ENCODE data around the gene TMCC1.
"Not testable (repeated sequence)": the region's sequence is repeated elsewhere in the genome, so short reads cannot be mapped to it uniquely, and the experiment has no call there.

Gene TMCC1

DNA sequence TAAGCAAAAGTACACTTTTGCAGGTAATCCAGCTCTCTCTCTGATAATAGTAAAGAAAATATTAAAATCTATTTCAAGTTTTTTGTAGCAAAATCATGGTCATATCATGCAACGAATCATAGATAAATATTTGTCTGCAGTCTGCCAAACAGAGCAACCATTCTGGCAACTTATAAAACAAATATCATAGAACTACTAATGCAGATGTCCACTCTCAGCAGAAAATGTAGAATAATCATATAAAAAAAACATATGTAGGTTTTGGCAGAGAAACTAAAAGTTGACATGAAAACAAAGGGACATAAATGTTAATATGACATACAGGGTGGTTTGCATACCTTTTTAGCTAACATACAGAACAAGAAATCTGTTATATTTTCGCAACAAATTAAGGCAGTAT is 12.2 kb downstream of the TMCC1 start:
- no peaks in the 10 kb centered on the region for H3K9me3 ChIP-seq (ENCODE audit: low read length)
- no peaks in the 10 kb centered on the region for H3K4me1 ChIP-seq (ENCODE audit: insufficient read depth, low read length)
- peaks cover 30% of the 10 kb centered on the region for H3K36me3 ChIP-seq (ENCODE audit: insufficient read depth, low read length)
- H2AFZ ChIP-seq (ENCODE audit: low read depth, low read length): no peak overlapping the region
- H3K4me3 ChIP-seq (ENCODE audit: low read length): no peak overlapping the region
- no peaks in the 10 kb centered on the region for H3K27me3 ChIP-seq (ENCODE audit: insufficient read depth, low read length)

DNA sequence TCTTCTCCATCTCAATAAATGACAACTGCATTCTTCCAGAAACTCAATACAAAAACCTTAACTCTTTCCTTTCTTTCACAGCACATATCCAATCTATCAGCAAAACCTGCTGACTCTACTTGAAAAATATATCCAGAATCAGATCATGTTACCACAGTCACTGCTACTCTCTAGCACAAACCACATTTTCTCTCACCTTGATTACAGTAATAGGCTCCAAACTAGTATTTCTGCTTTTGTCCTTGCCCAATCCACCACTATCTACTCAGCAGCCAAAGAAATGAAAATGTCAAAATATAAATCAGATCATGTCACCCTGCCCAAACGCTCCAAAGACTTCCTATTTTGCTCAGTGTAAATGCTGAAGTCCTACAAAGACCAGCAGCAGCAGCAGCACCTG is 15.2 kb downstream of the TMCC1 start:
- Histone ChIP-seq H3K9me3 (ENCODE audit: low read length) (no peaks in the 10 kb centered on the region), H3K4me1 (ENCODE audit: insufficient read depth, low read length) (no peaks in the 10 kb centered on the region), H3K27me3 (ENCODE audit: insufficient read depth, low read length) (no peaks in the 10 kb centered on the region), H3K4me3 (ENCODE audit: low read length) (no peak overlapping the region), H3K36me3 (ENCODE audit: insufficient read depth, low read length) (peaks cover 48% of the 10 kb centered on the region), H2AFZ (ENCODE audit: low read depth, low read length) (no peak overlapping the region)

DNA sequence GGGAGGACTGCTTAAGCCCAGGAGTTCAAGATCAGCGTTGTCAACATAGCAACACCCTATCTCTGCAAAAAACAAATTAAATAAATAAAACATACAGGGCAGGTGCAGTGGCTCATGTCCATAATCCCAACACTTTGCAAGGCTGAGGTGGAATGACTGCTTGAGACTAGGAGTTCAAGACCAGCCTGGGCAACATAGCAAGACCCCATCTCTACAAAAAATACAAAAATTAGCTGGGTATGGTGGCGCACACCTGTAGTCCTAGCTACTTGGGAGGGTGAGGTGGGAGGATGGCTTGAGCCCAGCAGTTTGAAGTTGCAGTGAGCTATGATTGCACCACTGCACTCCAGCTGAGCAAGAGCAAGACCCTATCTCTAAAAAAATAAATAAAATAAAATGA is 19.0 kb downstream of the TMCC1 start:
- not testable (repeated sequence) for H3K27me3 ChIP-seq (ENCODE audit: insufficient read depth, low read length); H3K9me3 ChIP-seq (ENCODE audit: low read length); H3K4me1 ChIP-seq (ENCODE audit: insufficient read depth, low read length); H2AFZ ChIP-seq (ENCODE audit: low read depth, low read length); H3K4me3 ChIP-seq (ENCODE audit: low read length)
- peaks cover 55% of the 10 kb centered on the region for H3K36me3 ChIP-seq (ENCODE audit: insufficient read depth, low read length)

DNA sequence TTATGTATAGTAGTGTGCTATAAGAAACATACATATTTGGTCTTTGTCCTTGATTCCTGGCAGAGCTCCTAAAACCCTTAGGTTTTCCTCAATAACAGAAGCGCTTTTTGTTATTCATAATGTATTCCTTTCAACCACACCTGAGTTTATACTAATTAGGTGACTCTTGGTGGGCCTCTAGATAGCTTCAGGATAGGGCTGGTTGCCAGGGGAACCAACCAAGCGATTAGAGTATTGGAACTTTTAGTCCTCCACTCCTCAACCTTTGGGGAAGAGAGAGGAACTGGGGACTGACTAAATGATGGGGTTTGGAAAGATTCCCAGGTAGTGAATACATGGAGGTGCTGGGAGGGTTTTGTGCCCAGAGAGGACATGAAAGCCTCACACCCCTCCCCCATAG is 24.6 kb downstream of the TMCC1 start:
- H3K36me3 ChIP-seq (ENCODE audit: insufficient read depth, low read length): peaks cover 29% of the 10 kb centered on the region

DNA sequence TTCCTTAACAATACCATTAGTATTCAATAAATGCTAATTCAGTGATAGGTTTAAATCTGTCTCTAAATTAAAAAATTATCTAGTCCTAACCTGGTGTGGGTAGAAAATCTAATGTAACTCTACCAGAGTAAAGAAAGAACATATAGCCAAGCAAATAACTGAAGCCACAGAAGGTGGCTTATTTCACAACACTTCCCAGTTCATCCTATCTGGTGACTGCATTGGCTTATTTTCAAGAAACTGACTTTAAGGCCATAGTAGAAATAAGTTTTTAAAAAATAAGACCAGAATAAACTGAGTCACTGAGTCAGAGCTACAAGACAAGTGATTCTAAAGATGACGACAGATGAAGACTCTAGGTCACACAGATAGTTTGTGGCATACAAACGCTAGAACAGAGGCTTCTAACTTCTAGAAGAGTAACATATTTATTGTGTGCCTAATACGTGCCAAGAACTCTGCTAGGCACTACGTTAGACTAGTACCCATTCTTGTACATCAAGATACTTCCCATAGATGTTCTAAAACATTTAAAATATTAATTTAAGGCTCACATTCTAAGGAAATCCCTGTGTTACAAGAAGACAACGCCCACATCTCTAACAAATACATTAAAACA is 25.9 kb downstream of the TMCC1 start:
- Histone ChIP-seq H3K36me3 (ENCODE audit: insufficient read depth, low read length) (peaks cover 21% of the 10 kb centered on the region), H2AFZ (ENCODE audit: low read depth, low read length) (no peak overlapping the region), H3K4me1 (ENCODE audit: insufficient read depth, low read length) (no peaks in the 10 kb centered on the region), H3K4me3 (ENCODE audit: low read length) (no peak overlapping the region), H3K9me3 (ENCODE audit: low read length) (no peaks in the 10 kb centered on the region), H3K27me3 (ENCODE audit: insufficient read depth, low read length) (no peaks in the 10 kb centered on the region)

More for the DNA sequence above, 24.6 kb downstream of the TMCC1 start:
- no peak overlapping the region for H3K4me3 ChIP-seq (ENCODE audit: low read length)
- H2AFZ ChIP-seq (ENCODE audit: low read depth, low read length): no peak overlapping the region
- H3K27me3 ChIP-seq (ENCODE audit: insufficient read depth, low read length): no peaks in the 10 kb centered on the region
- no peaks in the 10 kb centered on the region for H3K9me3 ChIP-seq (ENCODE audit: low read length)
- H3K4me1 ChIP-seq (ENCODE audit: insufficient read depth, low read length): no peaks in the 10 kb centered on the region

DNA sequence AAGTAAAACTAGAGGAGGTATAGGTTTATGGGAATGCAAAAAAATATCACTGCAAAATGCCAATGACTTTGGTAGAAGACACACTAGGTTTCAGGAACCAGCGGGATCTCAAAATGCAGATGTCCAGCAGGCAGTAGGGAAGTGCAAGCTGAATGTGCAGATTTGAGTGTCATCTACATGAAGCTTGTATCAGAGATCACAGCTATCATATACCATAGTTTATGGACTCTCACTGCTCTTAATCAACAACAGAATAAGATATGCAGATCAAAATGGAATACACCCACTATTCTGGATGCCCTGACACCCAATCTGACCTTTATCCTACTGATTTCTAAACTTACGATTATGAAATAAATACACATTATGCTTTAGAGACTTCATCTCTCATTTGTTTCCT is 27.7 kb downstream of the TMCC1 start:
- Histone ChIP-seq H3K4me3 (ENCODE audit: low read length) (no peak overlapping the region), H3K27me3 (ENCODE audit: insufficient read depth, low read length) (no peaks in the 10 kb centered on the region), H3K9me3 (ENCODE audit: low read length) (no peaks in the 10 kb centered on the region), H2AFZ (ENCODE audit: low read depth, low read length) (no peak overlapping the region), H3K4me1 (ENCODE audit: insufficient read depth, low read length) (no peaks in the 10 kb centered on the region), H3K36me3 (ENCODE audit: insufficient read depth, low read length) (peaks cover 24% of the 10 kb centered on the region)

DNA sequence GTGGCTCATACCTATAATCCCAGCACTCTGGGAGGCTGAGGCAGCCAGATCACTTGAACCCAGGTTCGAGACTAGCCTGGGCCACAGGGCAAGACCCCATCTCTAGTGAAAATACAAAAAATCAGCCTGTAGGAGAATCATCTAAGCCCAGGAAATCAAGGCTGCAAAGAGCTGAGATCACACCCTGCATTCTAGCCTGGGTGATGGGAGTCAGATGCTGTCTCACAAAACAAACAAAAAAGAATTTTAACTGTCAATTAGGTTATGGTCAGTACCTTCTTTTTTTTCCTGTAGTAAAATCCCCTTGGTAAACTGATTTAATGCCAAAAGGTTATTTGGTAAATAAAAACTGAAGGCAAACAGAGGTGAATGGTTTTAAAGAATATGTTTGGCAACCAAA is 29.0 kb downstream of the TMCC1 start:
- no peak overlapping the region for H2AFZ ChIP-seq (ENCODE audit: low read depth, low read length)
- H3K9me3 ChIP-seq (ENCODE audit: low read length): no peaks in the 10 kb centered on the region
- H3K36me3 ChIP-seq (ENCODE audit: insufficient read depth, low read length): peaks cover 22% of the 10 kb centered on the region
- H3K27me3 ChIP-seq (ENCODE audit: insufficient read depth, low read length): no peaks in the 10 kb centered on the region
- H3K4me3 ChIP-seq (ENCODE audit: low read length): no peak overlapping the region
- H3K4me1 ChIP-seq (ENCODE audit: insufficient read depth, low read length): no peaks in the 10 kb centered on the region

DNA sequence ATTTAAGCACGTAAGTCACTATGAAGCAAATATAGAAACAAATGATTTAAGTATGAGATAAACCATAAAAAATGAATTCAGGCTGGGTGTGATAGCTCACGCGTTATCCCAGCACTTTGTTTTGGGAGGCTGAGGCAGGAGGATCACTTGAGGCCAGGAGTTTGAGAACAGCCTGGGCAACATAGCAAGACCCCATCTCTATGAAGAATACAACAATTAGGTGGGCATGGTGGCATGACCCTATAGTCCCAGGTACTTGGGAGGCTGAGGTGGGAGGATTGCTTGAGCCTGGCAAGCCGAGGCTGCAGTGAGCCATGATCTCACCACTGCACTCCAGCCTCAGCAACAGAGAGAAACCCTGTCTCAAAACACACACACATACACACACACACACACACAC is 34.2 kb downstream of the TMCC1 start:
- no peaks in the 10 kb centered on the region for H3K4me1 ChIP-seq (ENCODE audit: insufficient read depth, low read length)

DNA sequence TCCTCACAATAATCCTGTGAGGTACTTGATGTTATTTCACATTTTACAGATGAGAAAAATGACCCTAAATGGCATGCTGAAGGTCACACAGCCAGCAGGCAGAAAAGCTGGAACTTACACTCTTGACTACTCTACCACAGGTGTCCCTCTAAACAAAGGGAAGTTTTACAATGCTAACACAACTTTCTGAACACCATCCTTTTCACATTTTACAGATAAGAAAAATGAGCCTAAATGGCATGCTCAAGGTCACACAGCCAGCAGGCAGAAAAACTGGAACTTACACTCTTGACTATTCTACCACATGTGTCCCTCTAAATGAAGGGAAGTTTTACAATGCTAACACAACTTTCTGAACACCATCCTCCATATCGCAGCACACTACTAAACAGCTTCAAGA is 35.6 kb downstream of the TMCC1 start:
- Histone ChIP-seq H3K4me3 (ENCODE audit: low read length) (no peak overlapping the region), H3K27me3 (ENCODE audit: insufficient read depth, low read length) (no peaks in the 10 kb centered on the region), H3K4me1 (ENCODE audit: insufficient read depth, low read length) (no peaks in the 10 kb centered on the region), H3K36me3 (ENCODE audit: insufficient read depth, low read length) (peaks cover 25% of the 10 kb centered on the region), H3K9me3 (ENCODE audit: low read length) (no peaks in the 10 kb centered on the region), H2AFZ (ENCODE audit: low read depth, low read length) (no peak overlapping the region)

More for the DNA sequence above, 34.2 kb downstream of the TMCC1 start:
- H2AFZ ChIP-seq (ENCODE audit: low read depth, low read length): no peak overlapping the region
- H3K36me3 ChIP-seq (ENCODE audit: insufficient read depth, low read length): peaks cover 23% of the 10 kb centered on the region
- no peak overlapping the region for H3K4me3 ChIP-seq (ENCODE audit: low read length)
- no peaks in the 10 kb centered on the region for H3K9me3 ChIP-seq (ENCODE audit: low read length)
- no peaks in the 10 kb centered on the region for H3K27me3 ChIP-seq (ENCODE audit: insufficient read depth, low read length)

DNA sequence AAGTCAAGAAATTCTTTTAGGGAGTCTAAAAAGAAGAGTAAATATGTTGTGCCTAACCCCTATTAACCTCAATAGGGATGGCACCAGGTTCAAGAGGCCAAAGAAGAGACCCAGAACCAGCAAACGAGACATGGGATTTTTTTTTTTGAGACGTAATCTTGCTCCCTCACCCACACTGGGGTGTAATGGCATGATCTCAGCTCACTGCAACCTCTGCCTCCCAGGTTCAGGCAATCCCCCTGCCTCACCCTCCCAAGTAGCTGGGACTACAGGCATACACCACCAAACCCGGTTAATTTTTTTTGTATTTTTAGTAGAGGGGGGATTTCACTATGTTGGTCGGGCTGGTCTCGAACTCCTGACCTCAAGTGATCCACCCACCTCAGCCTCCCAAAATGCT is 36.7 kb downstream of the TMCC1 start:
- not testable (repeated sequence) for H2AFZ ChIP-seq (ENCODE audit: low read depth, low read length); H3K4me3 ChIP-seq (ENCODE audit: low read length); H3K27me3 ChIP-seq (ENCODE audit: insufficient read depth, low read length); H3K9me3 ChIP-seq (ENCODE audit: low read length); H3K4me1 ChIP-seq (ENCODE audit: insufficient read depth, low read length)
- peaks cover 25% of the 10 kb centered on the region for H3K36me3 ChIP-seq (ENCODE audit: insufficient read depth, low read length)

DNA sequence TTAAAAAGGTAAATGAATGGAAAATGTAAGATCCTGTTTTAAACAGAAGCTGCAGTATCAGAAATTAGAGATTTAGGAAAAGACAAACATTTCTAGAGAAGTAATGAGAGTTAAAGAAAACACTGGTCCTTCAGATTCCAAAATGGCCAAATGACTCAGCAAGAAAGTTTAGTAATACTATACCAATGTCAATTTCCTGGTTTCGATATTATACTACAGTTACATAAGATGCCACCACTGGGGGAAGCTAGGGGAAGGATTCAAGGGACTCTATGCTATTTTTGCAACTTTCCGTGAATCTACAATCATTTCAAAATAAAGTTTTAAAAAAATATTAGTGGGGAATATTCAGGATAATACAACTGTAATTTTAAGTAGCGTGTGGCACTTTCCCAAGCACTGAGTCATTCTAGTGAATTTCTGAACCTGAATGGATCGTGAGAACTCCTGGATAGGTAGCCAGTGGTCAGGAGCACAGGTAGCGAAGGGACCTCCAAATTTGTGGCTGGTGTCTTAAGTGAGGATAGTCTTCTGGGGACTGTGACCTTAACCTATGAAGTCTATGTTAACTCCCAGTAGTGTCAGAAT is 37.6 kb downstream of the TMCC1 start:
- no peak overlapping the region for H2AFZ ChIP-seq (ENCODE audit: low read depth, low read length)
- H3K9me3 ChIP-seq (ENCODE audit: low read length): no peaks in the 10 kb centered on the region
- no peaks in the 10 kb centered on the region for H3K4me1 ChIP-seq (ENCODE audit: insufficient read depth, low read length)
- peaks cover 23% of the 10 kb centered on the region for H3K36me3 ChIP-seq (ENCODE audit: insufficient read depth, low read length)
- H3K4me3 ChIP-seq (ENCODE audit: low read length): no peak overlapping the region
- no peaks in the 10 kb centered on the region for H3K27me3 ChIP-seq (ENCODE audit: insufficient read depth, low read length)

DNA sequence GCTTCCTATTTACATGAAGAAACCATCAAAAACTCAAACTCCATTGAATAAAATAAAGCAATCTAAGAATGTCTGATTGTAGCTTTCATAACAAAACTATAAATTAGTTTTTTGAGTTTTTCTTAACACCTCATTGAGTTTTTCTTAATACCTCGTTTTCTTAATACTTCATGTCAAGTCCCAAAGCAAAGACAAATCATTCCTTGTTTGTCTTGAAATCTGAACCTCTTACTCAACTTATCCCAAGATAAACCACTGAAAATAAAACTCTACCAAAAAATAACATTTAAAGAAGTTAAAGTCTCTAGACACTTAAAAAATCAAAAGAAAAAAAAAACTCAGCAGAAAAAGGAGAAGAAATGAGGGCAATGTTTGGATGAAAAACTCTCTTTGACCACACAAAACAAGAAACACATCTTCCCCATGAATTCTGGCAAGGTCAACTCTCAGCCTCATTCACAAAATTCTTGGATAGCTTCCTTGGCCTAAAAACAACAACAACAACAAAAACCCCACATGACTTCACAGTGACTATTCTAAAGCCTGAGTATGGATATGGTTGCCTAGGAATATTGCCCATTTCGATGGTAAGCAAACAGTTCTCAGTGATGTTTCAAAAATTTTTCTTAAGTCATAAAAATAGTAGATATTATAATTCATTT is 38.2 kb downstream of the TMCC1 start:
- Histone ChIP-seq H3K4me3 (ENCODE audit: low read length) (no peak overlapping the region), H3K36me3 (ENCODE audit: insufficient read depth, low read length) (peaks cover 19% of the 10 kb centered on the region), H2AFZ (ENCODE audit: low read depth, low read length) (no peak overlapping the region)

DNA sequence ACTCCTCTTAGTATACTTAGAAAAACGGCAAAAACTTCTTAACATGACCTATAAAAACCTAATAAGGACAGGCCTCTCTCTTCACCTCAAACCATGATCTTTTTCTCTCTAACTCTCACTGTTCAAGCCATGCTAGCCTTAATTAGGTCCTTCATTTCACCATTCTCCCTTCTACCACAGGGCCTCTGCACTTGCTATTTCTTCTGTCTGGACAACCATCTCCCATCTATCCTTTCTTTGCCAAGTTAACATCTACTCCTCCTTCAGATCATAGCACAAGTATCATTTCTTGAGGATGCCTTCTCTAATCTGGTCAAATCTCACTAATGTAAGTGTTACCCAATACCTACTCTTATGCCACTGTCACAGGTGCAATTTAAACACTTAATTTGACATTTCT is 39.1 kb downstream of the TMCC1 start:
- Histone ChIP-seq H2AFZ (ENCODE audit: low read depth, low read length) (no peak overlapping the region), H3K27me3 (ENCODE audit: insufficient read depth, low read length) (no peaks in the 10 kb centered on the region), H3K4me3 (ENCODE audit: low read length) (no peak overlapping the region), H3K9me3 (ENCODE audit: low read length) (no peaks in the 10 kb centered on the region), H3K36me3 (ENCODE audit: insufficient read depth, low read length) (peaks cover 19% of the 10 kb centered on the region), H3K4me1 (ENCODE audit: insufficient read depth, low read length) (peaks cover 4% of the 10 kb centered on the region)

More for the DNA sequence above, 38.2 kb downstream of the TMCC1 start:
- Histone ChIP-seq H3K27me3 (ENCODE audit: insufficient read depth, low read length) (no peaks in the 10 kb centered on the region), H3K9me3 (ENCODE audit: low read length) (no peaks in the 10 kb centered on the region), H3K4me1 (ENCODE audit: insufficient read depth, low read length) (peaks cover 3% of the 10 kb centered on the region)
